IMR-90 (cell line): Measurements from ENCODE around the gene RAD52.

Experiments used
- CTCF ChIP-seq: conservative IDR thresholded peaks from 2 replicates; pipeline ENCODE4 v1.5.1; 2012; ENCODE audit warnings: mild to moderate bottlenecking, low read depth, low read length, improper control_type of control experiment
- MAFK ChIP-seq: IDR thresholded peaks from 2 replicates; pipeline ENCODE4 v1.6.1; 2012; ENCODE audit warnings: low read depth, low read length, improper control_type of control experiment
- POLR2A ChIP-seq: IDR thresholded peaks from 2 replicates; pipeline ENCODE4 v1.6.1; 2012; ENCODE audit warnings: mild to moderate bottlenecking, low read depth, low read length
- SMC3 ChIP-seq: fragments of 150-350 bp; IDR thresholded peaks from 2 replicates; pipeline ENCODE4 v1.6.1; 2016; ENCODE audit warnings: low read depth, mild to moderate bottlenecking, antibody characterized with exemption, low read length, moderate library complexity
- TF ChIP-seq, protein P1 (sequence below): fragments of 150-350 bp; IDR thresholded peaks from 2 replicates; pipeline ENCODE4 v1.6.1; 2016; ENCODE audit warnings: low read depth, mild to moderate bottlenecking, low read length, moderate library complexity, borderline replicate concordance

- TF ChIP-seq, protein P1, sequence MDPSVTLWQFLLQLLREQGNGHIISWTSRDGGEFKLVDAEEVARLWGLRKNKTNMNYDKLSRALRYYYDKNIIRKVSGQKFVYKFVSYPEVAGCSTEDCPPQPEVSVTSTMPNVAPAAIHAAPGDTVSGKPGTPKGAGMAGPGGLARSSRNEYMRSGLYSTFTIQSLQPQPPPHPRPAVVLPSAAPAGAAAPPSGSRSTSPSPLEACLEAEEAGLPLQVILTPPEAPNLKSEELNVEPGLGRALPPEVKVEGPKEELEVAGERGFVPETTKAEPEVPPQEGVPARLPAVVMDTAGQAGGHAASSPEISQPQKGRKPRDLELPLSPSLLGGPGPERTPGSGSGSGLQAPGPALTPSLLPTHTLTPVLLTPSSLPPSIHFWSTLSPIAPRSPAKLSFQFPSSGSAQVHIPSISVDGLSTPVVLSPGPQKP, result no peak
- TF ChIP-seq CTCF, result no peak
- TF ChIP-seq POLR2A, result no peak
- TF ChIP-seq SMC3, result no peak
- TF ChIP-seq MAFK, result no peak
Observed at GRCh38 chr12:951176-951575, 1.7 kb upstream of the RAD52 start.
